Activated T-helper 17 cell treated with anti-CD3 and anti-CD28 coated beads, Interleukin-2, amount 50 U/mL, for 72 hours (primary cell): Measurements from ENCODE around the gene NSMF. TPM values are rescaled to one million over a fixed set of nuclear protein-coding genes. Genes with fewer than 3 reads are reported as not detected.
A peak's percentile ranks its signal among the peaks of the same experiment; 100 is the strongest.

ENCODE experiments used
- ATAC-seq: fragments of 150-1000 bp; cut with Tn5 transposase; replicated peaks from 2 replicates; pipeline ENCODE4 v1.10.0; 2021; ENCODE audit warnings: mild to moderate bottlenecking, moderate library complexity
- H3K27ac Mint-ChIP-seq: one replicate; pipeline ENCODE4 v1.8.0; 2022; ENCODE audit warnings: mixed read lengths
- H3K27me3 Mint-ChIP-seq: one replicate; pipeline ENCODE4 v1.8.0; 2022; ENCODE audit warnings: mixed read lengths
- H3K36me3 Mint-ChIP-seq: one replicate; pipeline ENCODE4 v1.8.0; 2022; ENCODE audit warnings: low read depth, mild to moderate bottlenecking, mixed read lengths
- H3K4me1 Mint-ChIP-seq: one replicate; pipeline ENCODE4 v1.8.0; 2022; ENCODE audit warnings: mixed read lengths
- H3K4me3 Mint-ChIP-seq: one replicate; pipeline ENCODE4 v1.8.0; 2022; ENCODE audit warnings: mild to moderate bottlenecking, mixed read lengths
- H3K9me3 Mint-ChIP-seq: one replicate; pipeline ENCODE4 v1.8.0; 2022; ENCODE audit warnings: mixed read lengths
- total RNA-seq, 2 donors: library from RNA; stranded (reverse); gene quantifications; one replicate each; pipeline ENCODE4 v1.2.3, GENCODE V29; 2022

Gene NSMF
- total RNA-seq, 2 donors from 2014 or later, result 26.6 to 35.5 TPM

GRCh38 chr9:137485343-137486140 is 26.4 kb upstream of the NSMF start:
- no peak overlapping the region for H3K4me3 Mint-ChIP-seq
- no peaks in the 10 kb centered on the region for H3K27me3 Mint-ChIP-seq
- no peak for ATAC-seq
- H3K27ac Mint-ChIP-seq, result no peak overlapping the region
- H3K36me3 Mint-ChIP-seq, result no peaks in the 10 kb centered on the region
- H3K4me1 Mint-ChIP-seq, result no peaks in the 10 kb centered on the region
- H3K9me3 Mint-ChIP-seq, result no peaks in the 10 kb centered on the region

- Mint-ChIP-seq H3K4me1 (no peaks in the 10 kb centered on the region), H3K4me3 (no peak overlapping the region), H3K36me3 (no peaks in the 10 kb centered on the region), H3K27me3 (no peaks in the 10 kb centered on the region), H3K27ac (no peak overlapping the region), H3K9me3 (no peaks in the 10 kb centered on the region)
- ATAC-seq, result no peak
Measured at GRCh38 chr9:137484551-137485315, 25.6 kb upstream of the NSMF start.

GRCh38 chr9:137482094-137482781 is 23.1 kb upstream of the NSMF start:
- ATAC-seq, result peak; percentile 7
- Mint-ChIP-seq H3K4me3 (no peak overlapping the region), H3K9me3 (no peaks in the 10 kb centered on the region), H3K36me3 (no peaks in the 10 kb centered on the region), H3K27ac (no peak overlapping the region), H3K27me3 (no peaks in the 10 kb centered on the region), H3K4me1 (no peaks in the 10 kb centered on the region)

GRCh38 chr9:137480686-137481683 is 21.9 kb upstream of the NSMF start:
- no peaks in the 10 kb centered on the region for H3K36me3 Mint-ChIP-seq
- no peaks in the 10 kb centered on the region for H3K4me1 Mint-ChIP-seq
- ATAC-seq, result no peak
- H3K27ac Mint-ChIP-seq, result no peak overlapping the region
- H3K27me3 Mint-ChIP-seq, result no peaks in the 10 kb centered on the region
- no peak overlapping the region for H3K4me3 Mint-ChIP-seq
- peaks cover 4% of the 10 kb centered on the region for H3K9me3 Mint-ChIP-seq

- Mint-ChIP-seq H3K4me3 (no peak overlapping the region), H3K9me3 (peaks cover 8% of the 10 kb centered on the region), H3K4me1 (no peaks in the 10 kb centered on the region), H3K36me3 (no peaks in the 10 kb centered on the region), H3K27ac (no peak overlapping the region), H3K27me3 (no peaks in the 10 kb centered on the region)
- ATAC-seq, result no peak
Measured at GRCh38 chr9:137479892-137480685, 21.0 kb upstream of the NSMF start.

- no peak overlapping the region for H3K27ac Mint-ChIP-seq
- H3K4me1 Mint-ChIP-seq, result no peaks in the 10 kb centered on the region
- no peaks in the 10 kb centered on the region for H3K27me3 Mint-ChIP-seq
- no peaks in the 10 kb centered on the region for H3K36me3 Mint-ChIP-seq
- ATAC-seq, result no peak
- H3K4me3 Mint-ChIP-seq, result no peak overlapping the region
- H3K9me3 Mint-ChIP-seq, result peaks cover 10% of the 10 kb centered on the region
Measured at GRCh38 chr9:137478962-137479861, 20.1 kb upstream of the NSMF start.

GRCh38 chr9:137478613-137478961 is 19.5 kb upstream of the NSMF start:
- Mint-ChIP-seq H3K27ac (no peak overlapping the region), H3K27me3 (no peaks in the 10 kb centered on the region), H3K9me3 (peaks cover 12% of the 10 kb centered on the region), H3K4me3 (no peak overlapping the region), H3K4me1 (no peaks in the 10 kb centered on the region), H3K36me3 (no peaks in the 10 kb centered on the region)
- no peak for ATAC-seq

GRCh38 chr9:137477778-137478612 is 18.9 kb upstream of the NSMF start:
- no peak for ATAC-seq
- Mint-ChIP-seq H3K27me3 (no peaks in the 10 kb centered on the region), H3K4me3 (no peak overlapping the region), H3K27ac (no peak overlapping the region), H3K9me3 (peaks cover 16% of the 10 kb centered on the region), H3K36me3 (no peaks in the 10 kb centered on the region), H3K4me1 (no peaks in the 10 kb centered on the region)

GRCh38 chr9:137476856-137477255 is 17.7 kb upstream of the NSMF start:
- no peaks in the 10 kb centered on the region for H3K4me1 Mint-ChIP-seq
- H3K27me3 Mint-ChIP-seq, result no peaks in the 10 kb centered on the region
- peaks cover 18% of the 10 kb centered on the region for H3K9me3 Mint-ChIP-seq
- H3K36me3 Mint-ChIP-seq, result no peaks in the 10 kb centered on the region
- no peak for ATAC-seq
- H3K27ac Mint-ChIP-seq, result no peak overlapping the region
- H3K4me3 Mint-ChIP-seq, result no peak overlapping the region

GRCh38 chr9:137475666-137476065 is 16.5 kb upstream of the NSMF start:
- no peak overlapping the region for H3K4me3 Mint-ChIP-seq
- H3K27me3 Mint-ChIP-seq, result no peaks in the 10 kb centered on the region
- no peaks in the 10 kb centered on the region for H3K36me3 Mint-ChIP-seq
- ATAC-seq, result no peak
- H3K4me1 Mint-ChIP-seq, result peaks cover 3% of the 10 kb centered on the region
- peaks cover 18% of the 10 kb centered on the region for H3K9me3 Mint-ChIP-seq
- no peak overlapping the region for H3K27ac Mint-ChIP-seq

- Mint-ChIP-seq H3K27ac (no peak overlapping the region), H3K4me3 (no peak overlapping the region), H3K4me1 (peaks cover 4% of the 10 kb centered on the region), H3K9me3 (peaks cover 18% of the 10 kb centered on the region), H3K36me3 (no peaks in the 10 kb centered on the region), H3K27me3 (no peaks in the 10 kb centered on the region)
- ATAC-seq, result no peak
Measured at GRCh38 chr9:137474271-137474670, 15.1 kb upstream of the NSMF start.

GRCh38 chr9:137470785-137471184 is 11.7 kb upstream of the NSMF start:
- Mint-ChIP-seq H3K27ac (no peak overlapping the region), H3K9me3 (peaks cover 12% of the 10 kb centered on the region), H3K4me1 (peaks cover 4% of the 10 kb centered on the region), H3K27me3 (no peaks in the 10 kb centered on the region), H3K4me3 (no peak overlapping the region), H3K36me3 (no peaks in the 10 kb centered on the region)
- no peak for ATAC-seq
